ENCODE data around the gene OSMR.
A peak's percentile ranks its signal among the peaks of the same experiment; 100 is the strongest.

Gene OSMR
- 0 to 0.35 reads per million in 2 donors for total RNA-seq

- DNase-seq: no peak
Observed at GRCh38 chr5:38845526-38846378, at the start of gene OSMR. OSMR (plus strand) TSS chr5:38846012; CDS start chr5:38869045, 23,033 bp downstream.

- no peak for DNase-seq
Observed at GRCh38 chr5:38796742-38797108, 49.1 kb upstream of the OSMR start.

DNA sequence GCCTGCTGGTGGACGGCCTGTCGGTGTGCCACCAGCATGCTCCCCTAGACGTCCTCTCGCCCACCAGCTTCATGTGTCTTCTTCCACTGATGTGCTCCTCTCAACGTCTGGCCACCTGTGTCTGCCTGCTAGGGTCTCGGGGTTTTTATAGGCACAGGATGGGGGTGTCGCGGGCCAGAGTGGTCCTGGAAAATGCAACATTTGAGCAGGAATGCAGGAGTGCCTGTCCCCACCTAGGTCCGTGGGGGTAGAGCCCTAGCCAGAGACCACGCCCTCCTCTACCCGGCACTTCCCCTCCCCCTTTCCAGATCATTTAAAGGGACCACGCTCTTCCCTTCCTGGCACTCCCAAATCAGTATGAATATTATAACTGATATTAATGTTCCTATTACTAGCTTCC, 48.0 kb upstream of the OSMR start:
- DNase-seq: no peak

- DNase-seq: no peak
Observed at GRCh38 chr5:38799556-38800377, 46.0 kb upstream of the OSMR start.

DNA sequence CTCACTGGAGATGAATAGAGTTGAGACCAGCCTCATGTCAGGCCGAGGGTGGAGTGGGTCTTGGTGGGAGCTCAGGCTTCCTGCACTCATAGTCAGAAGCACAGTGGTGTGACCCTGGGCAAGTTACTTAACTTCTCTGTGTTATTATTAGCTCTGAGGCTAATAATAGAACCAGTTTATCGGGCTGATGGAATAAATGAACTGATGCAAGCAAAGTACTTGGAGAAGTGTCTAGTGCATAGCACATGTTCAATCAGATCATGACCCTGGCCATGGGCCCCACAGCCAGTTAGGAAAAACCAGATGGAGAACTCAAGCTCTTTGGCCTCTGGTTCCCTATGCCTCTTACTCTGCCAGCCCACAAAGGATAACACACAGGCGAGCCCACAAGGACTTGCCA, 45.3 kb upstream of the OSMR start:
- DNase-seq: no peak

- no peak for DNase-seq
Observed at GRCh38 chr5:38802125-38802524, 43.7 kb upstream of the OSMR start.

GRCh38 chr5:38803246-38803645, 42.6 kb upstream of the OSMR start:
- DNase-seq: no peak

DNA sequence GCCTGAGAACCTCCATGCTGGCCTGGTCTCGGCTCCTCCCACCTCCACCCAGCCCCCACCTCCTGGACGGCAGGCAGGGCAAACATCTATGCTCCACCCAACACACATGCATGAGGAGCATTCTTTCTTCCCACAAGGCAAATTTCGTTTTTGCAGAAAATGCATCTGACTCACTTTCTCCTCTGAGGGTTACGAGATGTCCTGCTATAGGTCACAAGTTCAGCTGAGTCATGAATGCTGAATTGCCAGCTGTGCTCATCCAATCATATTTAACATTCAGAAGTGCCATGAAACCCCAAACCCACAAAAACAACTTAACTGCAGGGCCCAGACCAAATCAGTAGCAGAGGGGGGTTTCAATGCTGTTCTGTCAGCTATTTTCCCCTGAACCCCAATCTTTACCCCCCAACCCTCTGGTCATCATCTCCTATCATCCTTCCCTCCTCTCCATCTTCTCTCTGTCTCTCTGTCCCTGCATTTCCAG, 39.0 kb upstream of the OSMR start:
- no peak for DNase-seq

- no peak for DNase-seq
Observed at GRCh38 chr5:38807570-38808483, 38.0 kb upstream of the OSMR start.

DNA sequence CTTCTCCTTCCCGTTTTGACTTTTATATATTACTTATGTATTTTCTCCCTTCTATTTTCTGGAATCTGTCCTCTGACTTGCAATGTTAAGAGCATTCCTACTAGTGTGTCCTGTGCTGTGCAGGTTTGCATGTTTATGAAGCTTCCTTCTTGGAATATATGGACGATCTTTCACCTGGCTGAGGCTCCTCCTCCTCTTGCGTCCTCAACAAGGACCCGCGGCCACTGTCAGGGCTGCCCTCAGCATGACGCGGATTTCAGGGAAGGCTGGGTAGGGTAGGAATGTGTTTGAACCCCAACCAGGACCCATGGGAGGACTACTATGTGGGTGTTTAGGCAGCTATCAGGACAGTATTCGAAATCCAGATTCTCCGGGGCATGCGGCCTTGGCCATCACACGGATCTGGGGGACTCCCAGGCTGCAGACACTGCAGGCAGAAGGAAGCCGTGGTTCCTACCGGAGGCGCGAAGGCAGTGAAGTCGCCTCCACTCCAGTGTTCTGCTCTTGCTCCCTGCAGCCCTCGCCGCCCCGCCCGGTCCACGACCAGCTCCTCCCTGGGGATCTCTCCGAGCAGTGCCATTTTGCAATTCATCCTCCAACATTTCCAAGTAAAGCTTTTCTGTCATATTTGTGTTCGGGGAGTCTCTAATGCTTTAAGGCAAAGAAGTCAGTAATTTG, 37.0 kb upstream of the OSMR start:
- DNase-seq: no peak

DNA sequence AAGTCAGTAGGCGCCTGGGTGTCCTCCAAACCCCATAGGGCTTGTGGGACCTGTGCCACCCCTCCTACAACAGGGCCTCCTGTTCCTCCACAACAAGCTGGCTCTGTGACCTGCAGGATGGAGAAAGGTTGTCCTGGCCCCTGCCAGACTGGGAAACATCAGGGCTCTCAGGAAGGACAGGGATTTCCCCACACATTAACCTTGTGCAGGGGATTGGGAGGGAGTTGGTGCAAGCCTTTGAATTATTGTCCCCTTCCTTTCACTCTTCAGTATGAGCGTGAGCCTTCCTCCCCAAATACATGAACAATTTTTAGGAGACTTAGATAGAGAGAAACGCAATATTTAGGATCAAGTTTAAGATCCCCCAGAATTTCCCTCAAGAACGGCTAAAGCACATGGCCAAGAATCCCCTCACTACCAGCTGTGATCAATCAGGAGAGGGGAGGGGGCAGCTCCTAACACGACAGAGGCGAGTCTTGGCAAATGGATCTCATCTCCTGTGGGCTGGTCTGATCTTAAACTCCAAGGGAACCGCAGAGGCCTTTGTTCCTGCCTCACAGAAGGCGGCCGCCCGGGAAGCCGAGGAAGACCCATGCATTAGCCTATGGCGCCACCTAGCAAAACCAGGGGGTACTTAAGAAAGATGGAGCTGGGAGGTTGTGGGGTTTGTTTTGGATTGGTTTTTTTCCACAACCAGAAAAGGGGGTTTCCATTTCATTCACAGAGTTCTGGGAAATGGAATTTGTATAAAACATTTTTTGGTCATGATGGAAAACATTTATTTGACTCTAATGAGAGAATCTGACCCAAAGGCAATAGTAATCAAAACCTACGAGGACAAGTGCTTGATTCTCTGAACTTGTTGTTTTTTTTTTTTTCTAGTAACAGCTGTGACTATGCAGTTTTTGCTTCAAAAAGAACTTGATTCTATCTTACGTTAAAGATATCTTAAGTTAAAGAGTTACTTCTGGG, 36.1 kb upstream of the OSMR start:
- peak; percentile 19 for DNase-seq

GRCh38 chr5:38814879-38815278, 30.9 kb upstream of the OSMR start:
- no peak for DNase-seq

GRCh38 chr5:38816083-38817030, 29.5 kb upstream of the OSMR start:
- no peak for DNase-seq

DNA sequence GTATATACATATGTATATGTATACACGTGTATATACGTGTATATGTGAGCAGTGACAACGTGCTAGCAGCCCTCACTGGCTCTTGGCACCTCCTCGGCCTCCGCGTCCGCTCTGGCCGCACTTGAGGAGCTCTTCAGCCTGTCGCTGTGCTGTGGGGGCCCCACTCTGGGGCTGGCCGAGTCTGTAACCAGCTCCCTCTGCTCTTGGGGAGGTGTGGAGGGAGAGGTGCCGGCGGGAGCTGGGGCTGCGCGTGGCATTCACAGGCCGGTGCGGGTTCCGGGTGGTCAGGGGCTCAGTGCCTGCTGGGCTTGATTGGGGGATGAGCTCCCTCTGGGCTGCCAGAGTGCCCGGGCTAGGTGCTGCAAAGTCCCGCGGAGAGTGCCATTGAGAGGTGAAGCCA, 24.1 kb upstream of the OSMR start:
- no peak for DNase-seq

GRCh38 chr5:38823503-38823902, 22.3 kb upstream of the OSMR start:
- DNase-seq: no peak

GRCh38 chr5:38824821-38825220, 21.0 kb upstream of the OSMR start:
- DNase-seq: no peak

DNA sequence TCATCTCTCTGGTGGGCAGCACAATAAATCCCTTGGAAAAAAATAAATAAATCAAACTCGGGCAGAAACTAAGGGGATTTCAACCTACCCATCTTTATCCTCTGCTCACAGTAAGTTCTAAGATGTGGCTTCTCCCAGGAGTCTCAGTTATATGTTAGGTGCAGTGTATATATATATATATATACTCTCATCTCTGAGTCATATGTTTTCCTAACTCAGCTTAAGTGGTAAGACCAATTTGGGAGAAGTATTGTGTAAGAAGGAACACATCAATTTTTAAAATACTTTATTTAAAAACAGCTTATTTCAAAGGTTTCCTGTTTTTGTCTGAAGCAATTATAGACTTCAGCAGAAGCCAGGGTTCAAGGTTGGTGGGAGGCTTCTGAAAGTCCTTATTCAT, 20.3 kb upstream of the OSMR start:
- no peak for DNase-seq

GRCh38 chr5:38827525-38827924, 18.3 kb upstream of the OSMR start:
- no peak for DNase-seq

DNA sequence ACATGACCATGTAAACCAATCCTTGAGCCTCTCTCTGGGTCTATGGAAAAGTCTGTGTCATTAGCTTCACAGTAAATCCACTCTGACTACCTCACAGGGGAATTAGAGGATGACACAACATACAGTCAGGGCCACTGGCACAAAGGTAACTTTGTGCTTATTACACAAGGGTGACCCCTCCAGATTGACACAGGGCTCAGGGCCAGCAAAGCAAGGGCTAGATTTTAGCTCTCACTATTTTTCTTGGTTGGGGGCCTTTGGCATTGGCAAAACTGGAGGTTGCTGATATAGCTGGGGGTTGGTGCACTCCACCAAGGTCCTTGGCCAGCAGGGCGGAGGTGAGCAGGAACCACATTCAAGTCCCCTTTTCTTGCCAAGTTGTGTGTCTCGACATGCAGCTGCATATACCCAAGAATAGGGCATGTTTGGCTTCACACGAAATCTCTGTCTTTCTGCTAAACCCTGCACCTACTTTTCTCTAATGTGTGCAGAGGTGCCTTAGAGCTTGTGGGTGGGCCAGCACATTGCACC, 15.2 kb upstream of the OSMR start:
- DNase-seq: no peak

All from T-helper 9 cell (primary cell).